ENCODE measurements around the gene UBQLN4. TPM values are rescaled to one million over a fixed set of nuclear protein-coding genes. Genes with fewer than 3 reads are reported as not detected.

The UBQLN4 gene
- polyA plus RNA-seq, 1 experiment = 22.7 TPM

GRCh38 chr1:156099282-156099681 lies 45.7 kb upstream of the UBQLN4 start:
- POLR2A ChIA-PET = interaction anchor here (0.6 to 6.9 kb wide), 3 partner anchors 16 to 43 kb away, joined by 4 to 36 read pairs (median 25); partner anchors contain the start of gene LMNA
- Histone ChIP-seq H3K9me3 (ENCODE audit: control insufficient read depth, insufficient read depth, low read length) (no peaks in the 10 kb centered on the region), H3K27me3 (ENCODE audit: control insufficient read depth, insufficient read depth, low read length) (no peaks in the 10 kb centered on the region), H3K27ac (ENCODE audit: low read depth, low read length) (no peak overlapping the region), H3K4me3 (ENCODE audit: low read depth, low read length) (no peak overlapping the region)
- DNase-seq (ENCODE audit: low read depth, low spot score) = no peak
- no peak for TF ChIP-seq CTCF (IDR thresholded peaks at IDR 0.05; ENCODE audit: low read depth, low read length)
- CTCF ChIA-PET = interaction anchor here (0.6 to 20.2 kb wide), 4 partner anchors 9 to 213 kb away, joined by 3 to 682 read pairs (median 7); partner anchors contain the start of gene LMNA

GRCh38 chr1:156098784-156099183 lies 45.2 kb upstream of the UBQLN4 start:
- no peaks in the 10 kb centered on the region for H3K27me3 ChIP-seq (ENCODE audit: control insufficient read depth, insufficient read depth, low read length)
- no peak overlapping the region for H3K4me3 ChIP-seq (ENCODE audit: low read depth, low read length)
- ChIA-PET POLR2A (interaction anchor here (0.6 to 6.9 kb wide), 3 partner anchors 16 to 43 kb away, joined by 4 to 36 read pairs (median 25); partner anchors contain the start of gene LMNA), CTCF (interaction anchor here (1.6 to 20.2 kb wide), 4 partner anchors 9 to 127 kb away, joined by 3 to 682 read pairs (median 50); partner anchors contain the start of gene LMNA)
- no peaks in the 10 kb centered on the region for H3K9me3 ChIP-seq (ENCODE audit: control insufficient read depth, insufficient read depth, low read length)
- no peak overlapping the region for H3K27ac ChIP-seq (ENCODE audit: low read depth, low read length)
- no peak for DNase-seq (ENCODE audit: low read depth, low spot score)
- no peak for TF ChIP-seq CTCF (IDR thresholded peaks at IDR 0.05; ENCODE audit: low read depth, low read length)

- ChIA-PET CTCF (interaction anchor here (0.6 to 20.2 kb wide), 9 partner anchors 8 to 262 kb away, joined by 3 to 682 read pairs (median 8); partner anchors contain the start of genes LMNA and MEX3A), POLR2A (interaction anchor here (5.7 to 6.9 kb wide), 2 partner anchors 18 to 31 kb away, joined by 25 to 36 read pairs; partner anchors contain the start of gene LMNA)
- Histone ChIP-seq H3K9me3 (ENCODE audit: control insufficient read depth, insufficient read depth, low read length) (no peaks in the 10 kb centered on the region), H3K27me3 (ENCODE audit: control insufficient read depth, insufficient read depth, low read length) (no peaks in the 10 kb centered on the region), H3K4me3 (ENCODE audit: low read depth, low read length) (no peak overlapping the region), H3K27ac (ENCODE audit: low read depth, low read length) (no peak overlapping the region)
- no peak for TF ChIP-seq CTCF (IDR thresholded peaks at IDR 0.05; ENCODE audit: low read depth, low read length)
- DNase-seq (ENCODE audit: low read depth, low spot score) = no peak
Measured at GRCh38 chr1:156097499-156098178, 44.0 kb upstream of the UBQLN4 start.

GRCh38 chr1:156096640-156097391 lies 43.2 kb upstream of the UBQLN4 start:
- TF ChIP-seq CTCF (IDR thresholded peaks at IDR 0.05; ENCODE audit: low read depth, low read length) = peak; percentile 98
- DNase-seq (ENCODE audit: low read depth, low spot score) = peak; percentile 67
- Histone ChIP-seq H3K27me3 (ENCODE audit: control insufficient read depth, insufficient read depth, low read length) (no peaks in the 10 kb centered on the region), H3K9me3 (ENCODE audit: control insufficient read depth, insufficient read depth, low read length) (no peaks in the 10 kb centered on the region), H3K4me3 (ENCODE audit: low read depth, low read length) (no peak overlapping the region), H3K27ac (ENCODE audit: low read depth, low read length) (peak overlapping the region; percentile 47)
- POLR2A ChIA-PET = interaction anchor here (5.7 to 6.9 kb wide), 2 partner anchors 18 to 32 kb away, joined by 25 to 36 read pairs; partner anchors contain the start of gene LMNA
- CTCF ChIA-PET = interaction anchor here (0.6 to 20.2 kb wide), 27 partner anchors 8 to 289 kb away, joined by 3 to 682 read pairs (median 5); partner anchors contain the start of genes LMNA, MEX3A and PMF1
